HepG2 (cell line): Measurements from ENCODE around the gene NDST1.

Experiments used
- DMAP1 ChIP-seq: IDR thresholded peaks from 2 replicates; pipeline ENCODE4 v1.6.1; 2016
- EZH2 ChIP-seq: conservative IDR thresholded peaks from 2 replicates; pipeline ENCODE4 v1.6.1; 2012; ENCODE audit warnings: mild to moderate bottlenecking, low read depth, low read length, moderate library complexity
- IKZF1 ChIP-seq: fragments of 450-650 bp; IDR thresholded peaks from 2 replicates; pipeline ENCODE4 v1.7.1; 2016
- JUNB ChIP-seq: sonication (generic); formaldehyde crosslinking; IDR thresholded peaks from 2 replicates; pipeline ENCODE4 v1.8.0; 2022; ENCODE audit warnings: missing genetic modification reagents, mild to moderate bottlenecking, borderline replicate concordance
- ZNF510 ChIP-seq: sonication (generic); formaldehyde crosslinking; IDR thresholded peaks from 2 replicates; pipeline ENCODE4 v1.4.0; 2020; ENCODE audit warnings: low read depth, mild to moderate bottlenecking, missing genetic modification reagents

- no peak for TF ChIP-seq EZH2
- TF ChIP-seq DMAP1 (CRISPR knock-in tag) = no peak
- TF ChIP-seq JUNB = no peak
- no peak for TF ChIP-seq IKZF1
- TF ChIP-seq ZNF510 (CRISPR knock-in tag) = no peak
These were observed 30.3 kb downstream of the NDST1 start for GRCh38 chr5:150538007-150538917.
